Omental fat pad (tissue), 4 donors: ENCODE results near the gene IZUMO4. TPM values are rescaled to one million over a fixed set of nuclear protein-coding genes. Genes with fewer than 3 reads are reported as not detected.

Source experiments
- ATAC-seq: fragments of 150-250 bp; one replicate; pipeline ENCODE4 v1.9.1; 2016; ENCODE audit warnings: mild to moderate bottlenecking, moderate library complexity; ENCODE audit not compliant: low FRiP score
- DNase-seq: peaks from one replicate; pipeline ENCODE4 v3.0.0-alpha.2; 2019; ENCODE audit warnings: low spot score
- total RNA-seq, 4 donors: library from RNA; depleted of rRNA; stranded (reverse); fragments of >200 nt; gene quantifications; one replicate each; pipeline ENCODE4 v1.1.0, GENCODE V29; 2016
- TF ChIP-seq, protein P1 (sequence below), 3 donors: fragments of 450-650 bp; IDR thresholded peaks; one replicate each; pipeline ENCODE4 v1.5.1; 2016 to 2017; ENCODE audit warnings: antibody characterized with exemption in 3 of 3, mild to moderate bottlenecking in 3 of 3, moderate library complexity in 2 of 3

The IZUMO4 gene
- total RNA-seq, 4 donors from 2014 or later = 3.7 to 5.5 (median 4.6) TPM

DNA sequence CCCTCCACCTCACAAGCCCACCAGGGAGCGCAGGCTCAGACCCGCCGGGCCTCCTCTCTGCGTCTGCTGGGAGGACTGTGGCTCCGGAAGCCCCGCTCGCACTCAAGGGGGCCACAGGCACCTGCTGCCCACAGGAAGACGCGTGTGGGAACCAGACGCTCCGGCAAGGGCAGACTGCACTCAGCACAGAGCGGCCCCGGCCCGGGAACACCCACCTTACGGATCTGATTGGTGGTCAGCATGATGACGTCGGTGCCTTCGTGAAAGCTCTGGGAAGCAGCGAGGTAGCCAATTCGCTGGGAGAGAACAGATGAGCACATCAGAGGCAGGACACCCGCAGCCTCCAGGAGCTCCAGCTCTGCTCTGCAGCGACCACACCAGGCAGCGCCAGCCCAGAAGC lies 40.1 kb downstream of the IZUMO4 start:
- no peak for DNase-seq
- TF ChIP-seq, protein P1, sequence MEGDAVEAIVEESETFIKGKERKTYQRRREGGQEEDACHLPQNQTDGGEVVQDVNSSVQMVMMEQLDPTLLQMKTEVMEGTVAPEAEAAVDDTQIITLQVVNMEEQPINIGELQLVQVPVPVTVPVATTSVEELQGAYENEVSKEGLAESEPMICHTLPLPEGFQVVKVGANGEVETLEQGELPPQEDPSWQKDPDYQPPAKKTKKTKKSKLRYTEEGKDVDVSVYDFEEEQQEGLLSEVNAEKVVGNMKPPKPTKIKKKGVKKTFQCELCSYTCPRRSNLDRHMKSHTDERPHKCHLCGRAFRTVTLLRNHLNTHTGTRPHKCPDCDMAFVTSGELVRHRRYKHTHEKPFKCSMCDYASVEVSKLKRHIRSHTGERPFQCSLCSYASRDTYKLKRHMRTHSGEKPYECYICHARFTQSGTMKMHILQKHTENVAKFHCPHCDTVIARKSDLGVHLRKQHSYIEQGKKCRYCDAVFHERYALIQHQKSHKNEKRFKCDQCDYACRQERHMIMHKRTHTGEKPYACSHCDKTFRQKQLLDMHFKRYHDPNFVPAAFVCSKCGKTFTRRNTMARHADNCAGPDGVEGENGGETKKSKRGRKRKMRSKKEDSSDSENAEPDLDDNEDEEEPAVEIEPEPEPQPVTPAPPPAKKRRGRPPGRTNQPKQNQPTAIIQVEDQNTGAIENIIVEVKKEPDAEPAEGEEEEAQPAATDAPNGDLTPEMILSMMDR (IDR thresholded peaks at IDR 0.05) = no peak
- no peak for ATAC-seq

GRCh38 chr19:2138061-2138728 lies 41.5 kb downstream of the IZUMO4 start:
- TF ChIP-seq, protein P1 (IDR thresholded peaks at IDR 0.05) = no peak

DNA sequence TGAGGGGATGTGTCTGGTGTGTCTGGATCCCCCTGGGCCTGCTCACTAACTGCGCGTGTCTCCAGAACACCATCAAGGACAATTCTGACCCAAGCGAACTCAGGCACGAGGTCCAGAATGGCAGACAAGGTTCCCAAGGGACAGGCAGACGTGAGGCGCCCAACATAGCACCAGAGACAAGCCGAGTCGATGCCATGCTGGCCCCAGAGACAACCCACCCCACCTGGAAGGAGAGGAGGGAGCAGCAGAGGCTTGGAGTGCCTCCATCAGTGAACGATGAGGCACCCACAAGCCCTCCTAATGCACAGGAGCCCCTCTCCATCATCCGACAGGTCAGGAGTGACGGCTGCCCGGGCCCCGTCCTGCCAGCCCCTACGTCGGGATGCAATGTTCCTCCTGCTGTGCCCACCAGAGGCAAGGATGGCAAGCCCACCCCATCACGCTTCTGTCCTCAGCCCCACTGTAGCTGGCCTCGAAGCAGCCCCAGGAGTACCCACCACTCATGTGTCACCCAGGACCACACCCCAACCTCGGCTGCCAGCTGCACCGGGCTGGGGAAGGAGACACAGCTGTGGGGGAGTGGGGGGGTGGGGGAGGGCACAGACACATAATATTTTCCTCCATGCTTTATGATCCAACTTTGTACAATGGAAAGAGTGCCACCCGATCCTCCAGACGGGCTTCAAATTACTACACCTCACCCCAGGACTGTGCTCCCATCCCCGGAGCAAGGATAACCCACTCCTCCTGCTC lies 42.8 kb downstream of the IZUMO4 start:
- ATAC-seq (no peak), DNase-seq (no peak)
- TF ChIP-seq, protein P1 (IDR thresholded peaks at IDR 0.05) = no peak

More at GRCh38 chr19:2138061-2138728, 41.5 kb downstream of the IZUMO4 start:
- DNase-seq (no peak), ATAC-seq (no peak)

DNA sequence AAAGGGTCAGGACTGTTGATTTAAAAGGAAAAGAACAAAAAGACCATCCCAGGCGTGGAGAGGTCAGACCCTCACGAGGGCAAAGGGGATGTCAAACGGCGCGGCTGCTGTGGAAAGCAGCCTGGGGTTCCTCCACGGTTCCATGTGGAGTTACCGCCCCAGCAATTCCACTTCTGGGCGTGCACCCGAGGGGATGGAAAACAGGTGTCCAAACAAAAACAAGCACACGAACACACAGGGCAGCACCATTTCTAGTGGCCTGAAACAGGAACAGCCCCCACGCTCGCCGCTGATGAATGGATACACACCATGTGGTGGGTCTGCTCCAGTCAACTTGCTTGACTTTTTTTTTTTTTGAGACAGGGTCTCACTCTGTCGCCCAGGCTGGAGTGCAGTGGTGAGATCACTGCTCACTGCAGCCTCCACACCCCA lies 43.4 kb downstream of the IZUMO4 start:
- no peak for ATAC-seq
- DNase-seq = no peak
- TF ChIP-seq, protein P1 (IDR thresholded peaks at IDR 0.05) = no peak

DNA sequence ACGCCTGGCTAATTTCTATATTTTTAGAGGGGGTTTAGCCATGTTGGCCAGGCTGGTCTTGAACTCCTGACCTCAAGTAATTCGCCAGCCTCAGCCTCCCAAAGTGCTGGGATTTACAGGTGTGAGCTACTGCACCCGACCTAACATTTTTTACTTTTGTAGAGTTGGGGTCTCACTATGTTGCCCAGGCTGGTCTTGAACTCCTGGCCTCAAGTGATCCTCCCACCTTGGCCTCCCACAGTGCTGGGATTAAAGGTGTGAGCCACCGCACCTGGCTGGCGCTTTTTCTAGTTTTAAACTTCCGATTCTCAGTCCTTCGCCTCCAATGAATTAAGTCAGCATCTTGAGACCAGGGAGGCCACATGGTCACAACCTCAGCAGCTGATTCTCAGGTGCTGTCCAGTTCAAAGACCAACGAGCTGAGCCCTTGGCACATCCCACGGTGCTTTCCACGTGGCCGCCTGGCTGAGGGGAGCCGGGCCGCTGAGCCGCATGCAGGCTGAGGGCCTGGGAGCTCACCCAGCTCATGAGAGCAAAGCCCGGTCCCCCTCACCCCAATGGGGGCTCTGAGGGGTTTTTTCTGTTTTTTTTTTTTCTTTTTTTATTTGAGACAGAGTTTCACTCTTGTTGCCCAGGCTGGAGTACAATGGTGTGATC lies 45.6 kb downstream of the IZUMO4 start:
- TF ChIP-seq, protein P1 (IDR thresholded peaks at IDR 0.05) = no peak
- ATAC-seq (no peak), DNase-seq (no peak)

- ATAC-seq (no peak), DNase-seq (no peak)
- TF ChIP-seq, protein P1 (IDR thresholded peaks at IDR 0.05) = no peak
These were observed 47.5 kb downstream of the IZUMO4 start for GRCh38 chr19:2144190-2144589.
